ENCODE measurements around the gene IWS1.

Gene IWS1

DNA sequence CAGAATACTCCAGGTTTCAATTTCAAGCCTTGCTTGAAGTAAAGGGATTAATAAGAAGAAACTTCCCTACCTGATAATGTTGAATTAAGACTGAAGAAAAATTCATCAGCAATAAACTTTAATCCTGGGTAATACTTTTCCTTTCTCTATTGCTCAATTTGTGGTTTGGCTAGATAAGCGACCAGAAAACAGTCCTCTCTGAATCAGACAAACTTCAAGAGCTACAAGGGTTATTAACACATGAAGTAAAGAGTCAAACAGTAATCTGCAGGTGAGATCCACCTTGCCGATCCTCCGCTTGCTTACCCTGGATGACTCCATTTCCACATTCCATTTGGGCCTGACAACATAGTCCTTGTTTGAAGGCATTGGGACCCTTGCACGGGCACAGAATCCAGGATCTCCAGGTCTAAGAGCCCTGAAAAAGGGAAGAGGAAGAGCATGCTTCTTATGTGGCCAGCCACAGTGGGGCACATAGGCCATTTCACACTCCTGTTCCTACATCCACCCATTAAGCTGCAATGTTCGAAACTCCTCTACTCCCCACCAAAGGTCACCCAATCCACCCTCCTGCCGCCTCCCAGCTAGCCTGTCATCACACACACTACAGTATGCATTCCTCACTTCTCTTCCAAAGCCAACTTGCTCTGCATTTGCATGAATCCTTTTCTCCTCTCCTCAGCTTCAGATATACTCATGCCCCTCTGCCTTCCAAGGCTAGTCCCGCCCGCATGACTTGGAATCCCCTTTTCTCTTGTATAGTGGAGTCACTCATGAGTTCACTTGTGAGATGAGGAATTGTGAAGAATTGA is 39.8 kb downstream of the IWS1 start:
- DNase-seq = no peak

GRCh38 chr2:127485694-127486071 is 40.6 kb downstream of the IWS1 start:
- DNase-seq = no peak

DNA sequence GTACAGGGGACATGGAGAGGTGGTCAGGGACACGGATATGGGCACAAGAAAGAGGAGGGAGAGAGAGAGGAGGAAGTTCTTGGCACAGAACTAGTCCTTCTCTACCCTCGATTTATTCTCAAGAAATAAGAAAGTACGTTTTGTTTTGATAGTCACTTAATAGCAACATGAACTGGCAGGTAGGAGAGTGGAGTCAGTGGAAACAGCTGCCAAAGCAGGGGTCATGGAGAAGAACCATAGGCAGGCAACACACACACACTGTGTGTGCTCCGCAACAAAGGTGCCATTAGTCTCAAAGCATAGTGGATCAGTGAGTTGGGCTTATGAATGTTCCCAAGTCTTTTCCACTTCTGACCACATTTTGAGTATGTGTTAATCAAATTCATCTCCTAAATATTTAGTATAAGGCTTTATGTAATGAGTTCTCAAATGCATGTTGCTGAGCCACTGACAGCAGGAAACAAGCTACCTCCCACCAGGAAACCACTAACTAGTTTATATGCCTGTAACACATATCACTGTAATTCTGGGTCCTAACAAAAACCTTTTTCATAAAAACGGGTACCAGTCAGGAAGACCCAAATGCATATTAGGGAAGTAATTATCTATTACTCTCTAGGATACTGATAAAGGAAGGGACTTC is 41.1 kb downstream of the IWS1 start:
- DNase-seq = no peak

GRCh38 chr2:127482031-127482430 is 44.3 kb downstream of the IWS1 start:
- DNase-seq = no peak

DNA sequence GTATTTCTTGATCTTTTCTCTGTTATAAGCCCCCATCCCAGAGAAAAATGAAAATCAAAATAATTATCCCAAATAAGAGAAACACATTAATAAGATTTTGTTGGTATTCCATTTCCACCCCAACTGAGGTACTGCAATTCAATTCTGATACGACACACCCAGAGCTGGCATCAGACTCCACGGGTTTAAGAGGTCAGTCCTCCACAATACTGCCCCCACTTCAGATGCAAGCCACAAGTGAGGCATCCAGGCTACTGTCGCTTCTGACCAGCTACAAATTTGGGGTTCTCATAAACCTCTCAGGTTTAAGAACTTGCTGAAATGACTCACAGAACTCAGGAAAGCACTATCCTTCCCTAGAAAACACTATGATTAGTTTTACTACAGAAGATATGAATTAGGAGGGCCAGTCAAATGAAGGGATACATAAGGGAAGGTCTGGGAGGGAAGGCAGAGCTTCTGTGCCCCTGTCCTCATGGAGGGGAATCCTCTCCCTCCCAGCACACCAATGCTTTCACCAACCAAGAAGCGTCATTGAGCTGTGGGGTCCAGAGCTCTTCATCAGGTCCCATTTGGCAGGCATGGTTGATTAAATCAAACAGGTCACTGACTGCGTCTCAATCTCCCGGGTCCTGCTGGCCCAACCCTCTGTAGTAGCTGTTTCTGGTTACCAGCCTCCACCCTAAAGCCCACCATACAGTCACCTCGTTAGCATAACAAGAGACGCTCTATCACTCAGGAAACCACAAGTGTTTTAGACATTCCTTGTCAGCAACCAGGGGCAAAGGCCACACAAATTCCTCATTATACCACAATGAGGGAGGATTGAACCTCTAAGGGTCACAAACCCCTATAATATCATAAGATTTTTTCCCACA is 46.2 kb downstream of the IWS1 start:
- DNase-seq = no peak

GRCh38 chr2:127479219-127479825 is 47.0 kb downstream of the IWS1 start:
- no peak for DNase-seq

GRCh38 chr2:127475788-127476187 is 50.5 kb downstream of the IWS1 start:
- no peak for DNase-seq

GRCh38 chr2:127472268-127472667 is 54.0 kb downstream of the IWS1 start:
- no peak for DNase-seq

DNA sequence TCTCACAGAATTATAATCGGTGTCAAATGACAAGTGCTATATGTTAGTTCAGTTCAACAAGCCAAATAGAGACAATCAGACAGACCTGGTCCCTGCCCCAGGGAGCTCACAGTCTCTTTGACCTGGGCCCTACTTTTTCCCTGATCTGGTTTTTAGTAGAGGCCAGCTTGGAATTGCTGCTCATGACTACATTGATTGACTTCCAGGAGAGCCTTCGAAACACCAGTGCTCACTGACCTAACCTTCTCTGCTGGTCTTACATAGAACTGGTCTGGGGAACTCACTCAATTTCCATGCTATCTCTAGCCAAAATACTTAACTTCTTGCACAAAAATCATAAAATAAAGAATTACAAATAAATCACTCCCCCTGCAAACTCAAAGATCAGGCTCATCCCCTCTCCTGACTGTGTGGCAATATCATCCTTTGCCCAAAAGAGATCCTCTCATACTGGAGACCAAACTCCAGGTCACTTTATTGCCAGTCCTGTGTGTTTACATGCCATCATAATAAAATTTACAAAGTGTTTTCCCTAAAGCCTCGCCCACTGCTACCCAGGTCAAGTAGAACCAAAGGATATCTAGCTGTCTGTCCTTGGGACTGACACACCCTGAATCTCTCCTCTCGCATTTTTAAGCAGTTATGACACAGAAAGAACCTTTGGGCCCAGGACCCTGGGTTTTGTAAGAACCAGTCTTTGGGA is 54.9 kb downstream of the IWS1 start:
- no peak for DNase-seq

GRCh38 chr2:127469974-127470373 is 56.3 kb downstream of the IWS1 start:
- DNase-seq = no peak

- no peak for DNase-seq
These were observed 57.2 kb downstream of the IWS1 start for GRCh38 chr2:127469051-127469450.

GRCh38 chr2:127465258-127465657 is 61.0 kb downstream of the IWS1 start:
- DNase-seq = no peak

- DNase-seq = no peak
These were observed 61.6 kb downstream of the IWS1 start for GRCh38 chr2:127464470-127465257.

GRCh38 chr2:127463155-127463991 is 62.9 kb downstream of the IWS1 start:
- DNase-seq = no peak

DNA sequence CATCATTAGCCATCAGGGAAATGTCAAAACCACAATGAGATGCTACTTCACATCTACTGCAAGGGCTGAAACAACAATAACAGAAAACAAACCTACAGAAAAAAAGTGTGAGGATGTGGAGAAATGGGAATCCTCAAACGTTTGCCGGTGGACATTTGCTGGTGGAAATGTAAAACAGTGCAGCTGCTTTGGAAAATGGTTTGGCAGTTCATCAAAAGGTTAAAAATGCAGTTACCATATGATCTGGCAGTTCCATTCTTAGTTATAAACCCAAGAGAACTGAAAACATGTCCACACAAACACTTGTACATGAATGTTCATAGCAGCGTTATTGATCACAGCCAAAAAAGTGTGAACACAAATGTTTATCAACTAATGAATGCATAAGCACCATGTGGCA is 63.8 kb downstream of the IWS1 start:
- no peak for DNase-seq

DNA sequence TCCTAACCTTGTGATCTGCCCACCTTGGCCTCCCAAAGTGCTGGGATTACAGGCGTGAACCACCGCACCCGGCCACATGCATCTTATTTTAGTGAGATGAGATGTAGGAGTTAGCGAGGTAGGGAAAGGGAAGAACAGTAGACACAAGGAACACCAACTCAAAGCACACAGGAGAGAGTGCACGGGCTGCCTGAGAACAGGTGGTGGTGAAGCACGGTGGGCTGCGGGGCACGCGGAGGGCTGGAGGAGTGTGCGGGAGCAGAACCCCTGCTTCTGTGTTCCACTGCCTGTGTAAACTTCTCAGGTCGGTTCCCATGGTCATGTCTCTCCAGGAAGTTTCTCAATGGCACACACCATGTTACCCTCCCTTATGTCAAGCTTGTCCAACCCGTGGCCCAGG is 69.3 kb downstream of the IWS1 start:
- no peak for DNase-seq

DNA sequence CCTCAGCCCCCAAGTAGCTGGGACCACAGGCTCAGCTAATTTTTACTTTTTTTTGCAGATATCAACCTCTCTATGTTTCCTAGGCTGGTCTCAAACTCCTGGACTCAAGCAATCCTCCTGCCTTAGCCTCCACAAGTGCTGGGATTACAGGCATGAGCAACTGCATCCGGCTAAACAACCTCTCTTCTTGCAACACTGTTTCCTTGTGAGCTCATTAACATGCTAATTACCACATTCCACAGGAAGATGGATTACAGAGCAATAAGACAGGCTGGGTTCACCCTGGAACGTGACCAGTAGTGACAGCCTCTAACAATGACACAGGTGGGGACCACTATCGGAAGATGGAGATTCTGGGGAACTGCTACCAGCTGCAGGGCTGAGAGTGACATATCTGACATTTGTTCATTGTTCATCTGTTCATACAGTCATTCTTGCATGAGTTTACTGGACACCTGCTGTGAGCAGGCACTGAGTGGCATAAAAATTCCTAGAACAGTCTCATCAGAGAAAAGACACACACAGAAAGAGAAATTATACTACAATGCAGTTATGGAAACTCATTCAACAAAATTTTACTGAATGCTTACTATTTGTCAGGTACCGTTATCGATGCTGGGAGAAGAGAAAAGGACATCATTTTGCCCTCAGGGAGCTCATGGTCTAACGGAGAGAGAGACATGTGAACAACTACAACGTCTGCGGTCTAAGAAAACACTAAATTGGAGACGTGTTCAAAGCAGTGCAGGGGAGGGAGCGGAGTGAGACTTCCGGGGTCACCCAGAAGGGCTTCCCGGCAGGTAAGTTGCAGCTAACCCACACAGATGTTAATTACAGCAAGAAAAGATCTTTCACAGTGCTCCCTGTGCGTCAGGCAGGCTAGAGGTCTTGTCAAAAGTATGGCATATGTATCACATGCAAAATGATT is 70.5 kb downstream of the IWS1 start:
- DNase-seq = no peak

DNA sequence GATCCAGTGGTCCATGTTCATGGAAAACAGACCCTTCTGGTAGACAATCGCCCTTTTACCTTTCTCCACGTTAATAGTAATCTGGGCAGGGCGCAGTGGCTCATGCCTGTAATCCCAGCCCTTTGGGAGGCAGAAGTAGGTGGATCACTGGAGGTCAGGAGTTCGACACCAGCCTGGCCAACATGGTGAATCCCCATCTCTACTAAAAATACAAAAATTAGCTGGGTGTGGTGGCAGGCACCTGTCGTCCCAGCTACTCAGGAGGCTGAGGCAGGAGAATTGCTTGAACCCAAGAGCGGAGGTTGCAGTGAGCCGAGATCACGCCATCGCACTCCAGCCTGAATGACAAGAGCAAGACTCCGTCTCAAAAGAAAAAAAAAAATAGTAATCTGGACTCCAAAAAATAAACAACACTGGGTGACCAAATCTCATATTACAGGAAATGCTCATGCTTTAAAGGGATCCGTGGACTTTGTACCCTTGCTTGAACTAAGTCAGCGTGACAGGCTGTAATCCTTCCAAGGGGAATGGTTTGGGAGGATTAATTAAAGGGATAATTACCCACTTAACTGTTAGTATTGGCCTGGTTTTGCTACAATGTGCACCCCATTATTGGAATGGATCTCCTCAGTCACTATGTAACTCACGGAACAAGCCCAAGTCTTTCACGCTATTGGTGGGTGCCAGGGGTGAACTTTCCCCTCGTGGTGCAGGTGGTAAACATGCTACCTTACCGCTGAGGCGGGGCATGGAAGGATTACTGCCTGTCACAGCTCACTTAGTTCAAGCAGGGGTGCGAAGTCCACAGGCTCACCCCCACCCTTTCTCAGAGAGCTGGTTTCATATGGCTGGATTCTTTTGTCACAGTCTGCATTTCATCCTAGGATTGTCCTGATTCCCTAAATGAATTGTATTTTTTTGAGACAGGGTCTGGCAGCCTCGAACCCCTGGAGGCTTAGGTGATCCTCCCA is 71.4 kb downstream of the IWS1 start:
- no peak for DNase-seq

Data from SIG-M5 (cell line).